Stimulated activated CD8-positive, alpha-beta memory T cell treated with anti-CD3 and anti-CD28 coated beads, Interleukin-4, amount 100 ng/mL, for 4 hours (primary cell): ENCODE measurements around the gene CACNA2D3.

Experiments used
- DNase-seq, 2 donors: peaks; one replicate each; pipeline ENCODE4 v3.0.0-alpha.2; 2020; ENCODE audit warnings: low read depth in 2 of 2, low spot score in 1 of 2

The CACNA2D3 gene

GRCh38 chr3:54866251-54866650, 743.9 kb downstream of the CACNA2D3 start:
- DNase-seq, result no peak

DNA sequence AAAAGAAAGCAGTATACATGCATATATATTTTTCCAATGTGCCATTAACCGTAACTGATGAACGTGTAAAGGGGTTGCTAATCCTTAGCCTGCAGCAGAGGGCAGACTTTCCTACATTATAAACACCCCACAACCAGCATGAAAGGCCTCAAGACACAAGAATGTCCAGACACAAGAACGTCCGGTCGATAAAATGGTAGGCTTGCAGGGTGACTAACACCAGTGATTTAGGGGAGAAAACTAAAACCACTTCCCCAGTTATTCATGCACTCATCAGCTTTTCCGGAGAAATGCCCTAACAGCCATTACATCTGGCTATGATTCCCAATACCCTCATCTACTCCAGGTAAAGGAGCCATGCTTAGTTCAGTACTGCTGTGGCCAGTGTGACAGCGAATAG, 748.1 kb downstream of the CACNA2D3 start:
- DNase-seq, result no peak

- DNase-seq, result no peak
Observed at GRCh38 chr3:54871867-54872266, 749.5 kb downstream of the CACNA2D3 start.

DNA sequence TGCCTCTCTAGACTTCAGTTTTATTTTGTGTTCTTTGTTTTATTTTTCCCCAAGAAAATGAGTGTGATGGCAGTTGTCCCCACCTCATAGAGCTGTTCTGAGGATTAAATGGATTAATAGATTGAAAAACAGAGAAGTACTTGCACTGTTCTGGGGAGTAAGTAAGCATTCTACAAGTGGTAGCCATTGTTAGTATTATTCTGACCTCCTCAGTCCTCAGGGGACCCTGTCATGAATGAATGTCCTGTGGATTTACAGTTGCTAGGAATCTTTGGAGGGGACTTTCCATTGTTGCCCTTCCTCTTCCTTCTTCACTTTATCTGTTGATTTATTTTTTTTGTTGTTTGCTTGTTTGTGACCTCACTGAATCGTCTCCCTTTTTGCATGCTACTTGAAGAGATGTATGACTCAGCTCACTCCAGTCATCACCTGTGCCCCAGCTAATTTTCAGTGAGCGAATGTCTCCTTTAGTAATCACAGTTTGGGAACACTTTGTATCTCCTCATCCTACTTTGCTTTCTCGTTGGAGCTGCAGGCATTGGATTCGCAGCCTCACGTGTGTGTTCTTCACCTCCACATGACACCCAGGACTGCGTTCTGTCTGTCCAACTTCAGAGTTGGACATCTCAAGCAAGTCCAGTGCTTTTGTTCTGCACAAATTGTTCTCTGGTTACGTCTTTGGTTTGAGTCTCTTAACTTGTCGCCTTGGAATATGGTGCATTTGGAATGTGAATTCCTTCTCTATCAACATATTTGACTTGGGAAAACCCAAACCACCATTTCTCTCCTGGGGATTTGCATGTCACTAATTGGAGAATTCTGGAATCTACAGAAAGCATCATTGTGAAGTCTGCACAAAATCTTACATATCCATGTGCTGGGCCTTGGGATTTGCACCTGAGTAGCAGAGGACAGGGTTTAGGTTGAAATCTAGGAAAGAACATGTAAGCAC, 751.0 kb downstream of the CACNA2D3 start:
- no peak for DNase-seq

DNA sequence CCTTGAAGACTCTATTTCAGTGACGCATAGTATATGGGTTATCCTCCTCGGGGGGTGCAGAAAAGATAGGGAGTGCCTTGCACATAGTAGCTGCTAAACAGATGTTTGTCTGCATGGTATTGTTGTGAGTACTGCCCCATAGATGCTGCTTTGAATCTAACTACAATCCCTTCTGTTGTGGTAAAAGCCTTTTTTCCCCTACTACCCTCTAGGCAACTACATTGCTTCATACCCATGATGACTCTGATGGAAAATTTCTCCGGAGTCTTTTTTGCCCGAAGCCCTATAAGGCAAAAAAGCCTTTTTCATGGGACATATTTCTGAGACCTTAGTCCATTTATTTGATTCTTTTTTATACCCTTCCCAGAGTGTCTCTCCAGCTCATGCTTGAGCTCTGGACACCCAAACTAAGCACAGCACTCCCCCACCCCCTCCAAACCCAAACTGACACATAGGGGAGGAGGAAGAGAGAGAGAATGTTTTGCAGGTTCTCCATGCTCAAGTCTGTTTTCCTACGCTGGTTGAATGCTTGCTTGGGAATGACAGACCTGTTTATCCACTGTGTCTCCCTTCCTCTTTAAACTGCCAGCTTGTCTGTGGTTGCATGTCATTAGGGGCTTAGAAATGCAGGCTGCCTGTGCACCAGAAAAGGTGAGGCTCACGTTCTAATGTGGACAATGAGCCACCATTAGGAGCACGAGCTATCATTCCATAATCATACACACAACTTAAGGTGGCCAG, 752.6 kb downstream of the CACNA2D3 start:
- no peak for DNase-seq

GRCh38 chr3:54875596-54876268, 753.4 kb downstream of the CACNA2D3 start:
- DNase-seq, result no peak

GRCh38 chr3:54876694-54877093, 754.3 kb downstream of the CACNA2D3 start:
- DNase-seq, result no peak

GRCh38 chr3:54877730-54878129, 755.4 kb downstream of the CACNA2D3 start:
- no peak for DNase-seq

DNA sequence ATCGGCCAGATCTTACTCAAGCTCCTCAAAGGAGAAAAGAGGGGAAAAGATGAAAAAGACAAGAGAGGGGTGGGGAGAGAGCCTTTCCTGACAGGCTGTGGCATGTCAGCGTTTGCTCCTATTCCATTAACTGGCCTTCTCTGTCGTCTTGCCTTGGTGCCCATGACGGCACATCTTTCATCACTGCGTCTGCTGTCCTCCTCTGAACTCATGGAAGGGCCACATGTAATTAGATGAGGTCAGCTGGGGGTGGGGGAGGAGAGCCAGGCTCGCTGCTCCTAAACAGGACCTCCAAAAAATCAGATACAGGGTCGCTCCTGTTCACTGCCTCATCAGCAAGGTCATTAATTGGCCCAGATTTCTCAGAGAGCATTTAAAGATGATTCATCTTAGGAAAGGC, 755.8 kb downstream of the CACNA2D3 start:
- no peak for DNase-seq

GRCh38 chr3:54882129-54882833, 759.9 kb downstream of the CACNA2D3 start:
- DNase-seq, result no peak

DNA sequence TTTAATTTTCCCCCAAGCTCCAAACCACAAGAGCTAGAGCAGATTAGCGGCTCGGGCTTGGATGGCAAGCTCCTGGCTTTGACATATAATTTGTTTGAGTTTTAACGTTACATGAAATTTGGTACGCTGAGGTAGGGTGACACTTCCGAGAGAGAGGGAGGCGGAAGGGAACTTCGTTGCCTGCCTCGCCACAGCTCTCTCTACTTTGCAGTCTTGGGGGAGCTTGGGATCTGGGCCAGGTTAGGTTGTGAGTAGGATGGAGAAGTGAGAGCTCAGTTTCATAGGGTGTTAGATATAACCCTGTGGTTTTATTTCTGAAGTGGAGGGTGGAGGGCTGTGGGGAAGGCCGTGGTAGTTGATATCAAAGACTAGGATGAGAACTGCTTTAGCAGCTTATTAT, 765.8 kb downstream of the CACNA2D3 start:
- no peak for DNase-seq

- no peak for DNase-seq
Observed at GRCh38 chr3:54888873-54889272, 766.5 kb downstream of the CACNA2D3 start.

GRCh38 chr3:54889731-54890130, 767.4 kb downstream of the CACNA2D3 start:
- DNase-seq, result no peak

DNA sequence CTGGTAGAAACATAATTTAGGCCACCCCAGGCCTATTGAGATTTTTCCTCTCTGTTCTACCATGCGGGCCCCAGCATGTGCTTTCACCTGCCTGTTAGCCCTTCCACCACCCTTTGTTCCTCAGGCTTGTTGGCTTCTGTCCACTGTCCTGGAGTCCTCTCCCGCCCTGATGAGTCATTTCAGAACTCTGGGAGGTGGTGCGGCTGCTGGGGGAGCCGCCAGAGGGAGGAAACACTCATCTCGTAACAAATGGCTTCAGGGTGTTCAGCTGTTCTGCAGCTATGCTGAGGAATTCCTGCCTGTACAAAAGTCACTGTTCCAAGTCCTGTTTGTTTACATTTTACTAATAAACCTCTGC, 769.2 kb downstream of the CACNA2D3 start:
- DNase-seq, result no peak

GRCh38 chr3:54892168-54892567, 769.8 kb downstream of the CACNA2D3 start:
- DNase-seq, result no peak

DNA sequence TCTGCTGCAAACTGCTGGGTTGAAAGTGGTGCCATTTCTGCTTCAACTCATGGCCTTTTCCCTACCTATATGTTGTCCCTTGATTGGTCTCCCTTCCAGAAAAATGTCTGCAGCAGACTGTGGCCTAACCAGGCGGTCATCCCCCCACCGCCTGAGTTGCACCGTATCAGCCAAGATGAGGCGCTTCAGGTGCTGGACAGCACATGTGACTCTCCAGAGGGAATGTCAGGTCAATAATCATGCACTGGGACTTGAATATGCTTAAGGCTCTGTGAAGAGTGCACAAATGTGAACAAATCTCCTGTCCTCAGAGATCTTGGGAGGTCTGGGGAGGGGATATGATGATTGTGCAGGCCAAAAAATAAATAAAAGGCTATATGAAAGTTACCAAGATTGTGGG, 773.3 kb downstream of the CACNA2D3 start:
- DNase-seq, result no peak

GRCh38 chr3:54897028-54897711, 774.8 kb downstream of the CACNA2D3 start:
- DNase-seq, result no peak

GRCh38 chr3:54899273-54899672, 776.9 kb downstream of the CACNA2D3 start:
- no peak for DNase-seq

GRCh38 chr3:54900838-54901591, 778.7 kb downstream of the CACNA2D3 start:
- no peak for DNase-seq
